Measurements from ENCODE around the gene LARGE1. TPM values are rescaled to one million over a fixed set of nuclear protein-coding genes. Genes with fewer than 3 reads are reported as not detected.

LARGE1 gene
- total and polyA plus RNA-seq, 8 donors: 4.1 to 29.3 (median 13.7) TPM

GRCh38 chr22:33851821-33852384 is 68.4 kb downstream of the LARGE1 start:
- no peaks in the 10 kb centered on the region for H3K9me3 ChIP-seq
- intact Hi-C loops (cut with DNase I): no loop called here
- H3K36me3 ChIP-seq: no peaks in the 10 kb centered on the region
- H3K27ac ChIP-seq: peak overlapping the region in 2 of 4 donors; percentile 13 to 14
- FAIRE-seq: no peak
- H3K4me3 ChIP-seq: no peak overlapping the region
- H3K27me3 ChIP-seq: no peaks in the 10 kb centered on the region
- ATAC-seq: no peak
- peaks cover 3 to 14% (median 5%) of the 10 kb centered on the region in 3 donors for H3K4me1 ChIP-seq
- WGBS, 2 donors: 44 to 46% methylated on average over 5 of the region's 5 CpGs
- TF ChIP-seq CTCF (IDR thresholded peaks at IDR 0.05): no peak
- no peak for DNase-seq

GRCh38 chr22:33851240-33851639 is 69.0 kb downstream of the LARGE1 start:
- FAIRE-seq (no peak), ATAC-seq (no peak), DNase-seq (no peak)
- Histone ChIP-seq H3K27ac (no peak overlapping the region), H3K36me3 (no peaks in the 10 kb centered on the region), H3K4me1 (peaks cover 3 to 14% (median 5%) of the 10 kb centered on the region in 3 donors), H3K9me3 (no peaks in the 10 kb centered on the region), H3K27me3 (no peaks in the 10 kb centered on the region), H3K4me3 (no peak overlapping the region)
- no peak for TF ChIP-seq CTCF (IDR thresholded peaks at IDR 0.05)
- intact Hi-C loops (cut with DNase I): no loop called here
- WGBS, 2 donors: 93 to 94% methylated on average over 5 of the region's 5 CpGs

GRCh38 chr22:33850724-33851123 is 69.6 kb downstream of the LARGE1 start:
- TF ChIP-seq CTCF (IDR thresholded peaks at IDR 0.05): no peak
- Histone ChIP-seq H3K9me3 (no peaks in the 10 kb centered on the region), H3K4me3 (no peak overlapping the region), H3K36me3 (no peaks in the 10 kb centered on the region), H3K27ac (no peak overlapping the region), H3K27me3 (no peaks in the 10 kb centered on the region), H3K4me1 (peaks cover 3 to 14% (median 5%) of the 10 kb centered on the region in 3 donors)
- DNase-seq (no peak), FAIRE-seq (no peak), ATAC-seq (no peak)
- intact Hi-C loops (cut with DNase I): no loop called here
- WGBS, 2 donors: 92 to 97% methylated on average over 2 of the region's 2 CpGs

GRCh38 chr22:33850193-33850592 is 70.1 kb downstream of the LARGE1 start:
- Histone ChIP-seq H3K9me3 (no peaks in the 10 kb centered on the region), H3K27ac (no peak overlapping the region), H3K4me1 (peaks cover 3 to 14% (median 5%) of the 10 kb centered on the region in 3 donors), H3K36me3 (no peaks in the 10 kb centered on the region), H3K4me3 (no peak overlapping the region), H3K27me3 (no peaks in the 10 kb centered on the region)
- intact Hi-C loops (cut with DNase I): no loop called here
- DNase-seq (no peak), FAIRE-seq (no peak), ATAC-seq (no peak)
- 91 to 95% methylated on average over 5 of the region's 5 CpGs for WGBS, 2 donors
- no peak for TF ChIP-seq CTCF (IDR thresholded peaks at IDR 0.05)

- no peaks in the 10 kb centered on the region for H3K36me3 ChIP-seq
- DNase-seq: no peak
- H3K4me3 ChIP-seq: no peak overlapping the region
- H3K4me1 ChIP-seq: peaks cover 0 to 13% (median 5%) of the 10 kb centered on the region in 3 donors
- no peaks in the 10 kb centered on the region for H3K9me3 ChIP-seq
- no peak overlapping the region for H3K27ac ChIP-seq
- intact Hi-C loops (cut with DNase I): no loop called here
- ATAC-seq: no peak
- H3K27me3 ChIP-seq: no peaks in the 10 kb centered on the region
- 89 to 91% methylated on average over 7 of the region's 7 CpGs for WGBS, 2 donors
- TF ChIP-seq CTCF (IDR thresholded peaks at IDR 0.05): no peak
- FAIRE-seq: no peak
Measured at GRCh38 chr22:33848251-33848650, 72.0 kb downstream of the LARGE1 start.
